K562 (cell line): Measurements from ENCODE around the gene LEPR. TPM values are rescaled to one million over a fixed set of nuclear protein-coding genes. Genes with fewer than 3 reads are reported as not detected.

Source experiments
- ADNP ChIP-seq: fragments of 200-800 bp; sonication (Bioruptor generic); IDR thresholded peaks from 2 replicates; pipeline ENCODE4 v1.6.1; 2016; ENCODE audit warnings: missing genetic modification characterization, missing compliant biosample characterization
- BCL6 ChIP-seq: fragments of 250-450 bp; sonication (Bioruptor Pico); IDR thresholded peaks from 2 replicates; pipeline ENCODE4 v1.4.0; 2020
- BRCA1 ChIP-seq, 2 experiments: fragments of 450-650 bp in 1 of 2; sonication (generic) in 1 of 2; formaldehyde crosslinking in 1 of 2; IDR thresholded peaks; 2 replicates each; pipeline versions ENCODE4 v1.5.0 to v1.6.1; 2017 to 2020; ENCODE audit warnings: mild to moderate bottlenecking in 1 of 2, missing genetic modification reagents in 1 of 2
- C11orf30 ChIP-seq: fragments of 450-650 bp; IDR thresholded peaks from 2 replicates; pipeline ENCODE4 v1.6.1; 2016; ENCODE audit warnings: low read depth, mild to moderate bottlenecking
- CBFA2T3 ChIP-seq: fragments of 450-650 bp; IDR thresholded peaks from 2 replicates; pipeline ENCODE4 v1.6.1; 2017
- DPF2 ChIP-seq: fragments of 450-650 bp; IDR thresholded peaks from 2 replicates; pipeline ENCODE4 v1.6.1; 2016
- EHMT2 ChIP-seq: fragments of 450-650 bp; IDR thresholded peaks from 2 replicates; pipeline ENCODE4 v1.6.1; 2018; ENCODE audit warnings: antibody characterized with exemption
- EP300 ChIP-seq: IDR thresholded peaks from 2 replicates; pipeline ENCODE4 v1.6.1; 2012; ENCODE audit warnings: low read length, improper control_type of control experiment
- FIP1L1 ChIP-seq: fragments of 200-400 bp; formaldehyde crosslinking; IDR thresholded peaks from 2 replicates; pipeline ENCODE4 v1.6.1; 2018; ENCODE audit warnings: mild to moderate bottlenecking, low read depth, low read length; ENCODE audit not compliant: poor library complexity, severe bottlenecking
- HLTF ChIP-seq: fragments of 450-650 bp; IDR thresholded peaks from 2 replicates; pipeline ENCODE4 v1.6.1; 2016
- KAT8 ChIP-seq: fragments of 450-650 bp; IDR thresholded peaks from 2 replicates; pipeline ENCODE4 v1.6.1; 2016; ENCODE audit warnings: low read depth, mild to moderate bottlenecking
- LEF1 ChIP-seq: fragments of 450-650 bp; IDR thresholded peaks from 2 replicates; pipeline ENCODE4 v1.6.1; 2016; ENCODE audit warnings: mild to moderate bottlenecking
- MED1 ChIP-seq: sonication (generic); formaldehyde crosslinking; IDR thresholded peaks from 2 replicates; pipeline ENCODE4 v1.8.1; 2023; ENCODE audit warnings: missing genetic modification reagents, borderline replicate concordance
- NFIC ChIP-seq: fragments of 450-650 bp; IDR thresholded peaks from 2 replicates; pipeline ENCODE4 v1.6.1; 2017; ENCODE audit warnings: mild to moderate bottlenecking, inconsistent platforms
- SMAD3 ChIP-seq: fragments of 450-650 bp; formaldehyde crosslinking; conservative IDR thresholded peaks from 2 replicates; pipeline ENCODE4 v1.4.0; 2020; ENCODE audit warnings: mild to moderate bottlenecking
- SP1 ChIP-seq: sonication (generic); formaldehyde crosslinking; IDR thresholded peaks from 2 replicates; pipeline ENCODE4 v1.8.1; 2022; ENCODE audit warnings: mild to moderate bottlenecking, missing genetic modification reagents
- UBTF ChIP-seq, 2 experiments: IDR thresholded peaks; 2 replicates each; pipeline ENCODE4 v1.6.1; 2012; ENCODE audit warnings: improper control_type of control experiment in 2 of 2, low read depth in 2 of 2, low read length in 2 of 2, borderline replicate concordance in 1 of 2
- ZEB2 ChIP-seq: fragments of 450-650 bp; IDR thresholded peaks from 2 replicates; pipeline ENCODE4 v1.6.1; 2016
- ZKSCAN8 ChIP-seq: fragments of 200-800 bp; sonication (Bioruptor generic); IDR thresholded peaks from 2 replicates; pipeline ENCODE4 v1.6.1; 2016; ENCODE audit warnings: missing genetic modification characterization, missing compliant biosample characterization
- ZNF407 ChIP-seq: fragments of 450-650 bp; IDR thresholded peaks from 2 replicates; pipeline ENCODE4 v1.6.1; 2016; ENCODE audit warnings: low read depth
- ZNF436 ChIP-seq: fragments of 250-450, 450-650 bp; sonication (Bioruptor Pico); formaldehyde crosslinking; IDR thresholded peaks from 2 replicates; pipeline ENCODE4 v1.7.0; 2020; ENCODE audit warnings: mild to moderate bottlenecking
- ZNF668 ChIP-seq: fragments of 250-450 bp; sonication (Bioruptor Pico); IDR thresholded peaks from 2 replicates; pipeline ENCODE4 v1.8.0; 2022; ENCODE audit warnings: mild to moderate bottlenecking, inconsistent platforms
- polyA plus RNA-seq, 8 experiments: library from polyadenylated mRNA; depleted of rRNA in 4 of 8; stranded (reverse) in 5 of 8; unstranded in 3 of 8; fragments of >200 nt; fragmentation: Nextera tagmentation in 2 of 8; fragmentation: Illumina TruSeq in 1 of 8; extraction: Ambion mirVana in 2 of 8; extraction: Trizol in 1 of 8; gene quantifications; 2 replicates each; pipeline versions ENCODE4 v1.2.1 to v1.2.3, GENCODE V29; 2011 to 2014; ENCODE audit warnings: inconsistent platforms in 1 of 8, missing spikeins in 1 of 8
- total RNA-seq, 7 experiments: library from RNA; depleted of rRNA in 6 of 7; stranded (reverse); fragments of >200 nt in 6 of 7; fragmentation: Illumina TruSeq in 2 of 7; extraction: Trizol in 2 of 7; gene quantifications; 2 replicates each; pipeline versions ENCODE4 v1.2.1 to v1.2.3, GENCODE V29; 2011 to 2021; ENCODE audit warnings: low replicate concordance in 1 of 7

The LEPR gene
- total and polyA plus RNA-seq, 9 of the 15 experiments (the other 6 are each of a cell fraction or from before 2014, with no cell fraction given) = 12.2 to 111 (median 43.1) TPM

- TF ChIP-seq UBTF (IDR thresholded peaks at IDR 0.05; ENCODE audit: borderline replicate concordance in 1 of 2, low read depth in 2 of 2, low read length in 2 of 2) (no peak), BRCA1 (IDR thresholded peaks at IDR 0.05) (no peak), BRCA1 (CRISPR knock-in tag; IDR thresholded peaks at IDR 0.05) (no peak), ZNF407 (no peak), C11orf30 (no peak), ZEB2 (peak; percentile 51; the same call in 1 of the 2 replicates), EHMT2 (0 out of 2 replicates have a peak, but pooled peaks have one; percentile 40), ZNF436 (CRISPR knock-in tag) (no peak), CBFA2T3 (peak; percentile 37), EP300 (no peak), FIP1L1 (no peak), ZNF668 (CRISPR knock-in tag) (no peak), SP1 (CRISPR knock-in tag) (no peak), DPF2 (0 out of 2 replicates have a peak, but pooled peaks have one; percentile 31), ZKSCAN8 (CRISPR knock-in tag) (no peak), BCL6 (CRISPR knock-in tag) (no peak), HLTF (0 out of 2 replicates have a peak, but pooled peaks have one; percentile 21), MED1 (CRISPR knock-in tag) (no peak), SMAD3 (CRISPR knock-in tag) (no peak), LEF1 (no peak), NFIC (peak; percentile 36; the same call in 1 of the 2 replicates), KAT8 (no peak), ADNP (tag) (0 out of 2 replicates have a peak, but pooled peaks have one; percentile 12)
Measured at GRCh38 chr1:65440322-65440900, 19.9 kb downstream of the LEPR start (continued).
